GM12874 (cell line): ENCODE results near the gene DNASE1L2.

Source experiments
- CTCF ChIP-seq: IDR thresholded peaks from 2 replicates; pipeline ENCODE4 v1.5.1; 2011; ENCODE audit warnings: low read depth, mild to moderate bottlenecking, control low read depth, low read length, moderate library complexity; ENCODE audit not compliant: insufficient read depth

DNASE1L2 gene

GRCh38 chr16:2284797-2285576 lies 48.7 kb downstream of the DNASE1L2 start:
- no peak for TF ChIP-seq CTCF

- no peak for TF ChIP-seq CTCF
Measured at GRCh38 chr16:2285731-2286191, 49.5 kb downstream of the DNASE1L2 start.

GRCh38 chr16:2286550-2286949 lies 50.3 kb downstream of the DNASE1L2 start:
- TF ChIP-seq CTCF = no peak

GRCh38 chr16:2287916-2288547 lies 51.8 kb downstream of the DNASE1L2 start:
- TF ChIP-seq CTCF = no peak
